Activated T-helper 1 cell treated with anti-CD3 and anti-CD28 coated beads, Interleukin-12 subunit alpha, Interleukin-12 subunit beta, Interleukin-2, Interleukin-4 antibody, amounts not matched to agents 30 ng/mL and 10 ng/mL and 1 ng/mL, durations not matched to agents 14 hours and 24 hours and 36 hours (primary cell): ENCODE results near the gene B3GALT6. TPM values are rescaled to one million over a fixed set of nuclear protein-coding genes. Genes with fewer than 3 reads are reported as not detected.

Source experiments
- DNase-seq: peaks from one replicate; pipeline ENCODE4 v3.0.0; 2021; ENCODE audit warnings: low spot score
- H3K27ac Mint-ChIP-seq: one replicate; pipeline ENCODE4 v1.8.0; 2021; ENCODE audit warnings: mild to moderate bottlenecking, mixed read lengths
- H3K27me3 Mint-ChIP-seq: one replicate; pipeline ENCODE4 v1.8.0; 2022; ENCODE audit warnings: mild to moderate bottlenecking, moderate library complexity, mixed read lengths; ENCODE audit not compliant: insufficient read depth
- H3K36me3 Mint-ChIP-seq: one replicate; pipeline ENCODE4 v1.8.0; 2021; ENCODE audit warnings: low read depth, mixed read lengths
- H3K4me1 Mint-ChIP-seq: one replicate; pipeline ENCODE4 v1.8.0; 2021; ENCODE audit warnings: low read depth, mixed read lengths
- H3K4me3 Mint-ChIP-seq: one replicate; pipeline ENCODE4 v1.8.0; 2021; ENCODE audit warnings: mild to moderate bottlenecking, moderate library complexity, mixed read lengths
- H3K9me3 Mint-ChIP-seq: one replicate; pipeline ENCODE4 v1.8.0; 2021; ENCODE audit warnings: mixed read lengths
- intact Hi-C: fragments of 100-400 bp; cut with micrococcal nuclease; formaldehyde crosslinking; loops from one replicate; pipeline ENCODE4 v1.15.1; 2024
- total RNA-seq: library from RNA; stranded (reverse); gene quantifications from 2 replicates; pipeline ENCODE4 v1.2.3, GENCODE V29; 2022

B3GALT6 gene
- total RNA-seq, 1 donor from 2014 or later = 45.9 TPM

GRCh38 chr1:1264868-1265272 is 32.8 kb downstream of the B3GALT6 start:
- no peak overlapping the region for H3K27ac Mint-ChIP-seq
- no peak for DNase-seq
- intact Hi-C loops = loop anchor here (2.0 kb wide), 1 partner anchor 142 kb away; no protein-coding TSS in a partner anchor
- H3K4me3 Mint-ChIP-seq = no peak overlapping the region
- H3K27me3 Mint-ChIP-seq = no peaks in the 10 kb centered on the region
- peaks cover 13% of the 10 kb centered on the region for H3K4me1 Mint-ChIP-seq
- H3K9me3 Mint-ChIP-seq = no peaks in the 10 kb centered on the region
- peaks cover 30% of the 10 kb centered on the region for H3K36me3 Mint-ChIP-seq

- no peak for DNase-seq
- Mint-ChIP-seq H3K9me3 (no peaks in the 10 kb centered on the region), H3K36me3 (peaks cover 36% of the 10 kb centered on the region), H3K4me3 (no peak overlapping the region), H3K4me1 (peaks cover 30% of the 10 kb centered on the region), H3K27ac (no peak overlapping the region), H3K27me3 (no peaks in the 10 kb centered on the region)
- intact Hi-C loops = no loop called here
Measured at GRCh38 chr1:1267488-1268283, 35.6 kb downstream of the B3GALT6 start.

- Mint-ChIP-seq H3K4me3 (no peak overlapping the region), H3K36me3 (peaks cover 36% of the 10 kb centered on the region), H3K27me3 (no peaks in the 10 kb centered on the region), H3K4me1 (peaks cover 34% of the 10 kb centered on the region), H3K27ac (no peak overlapping the region), H3K9me3 (no peaks in the 10 kb centered on the region)
- intact Hi-C loops = no loop called here
- no peak for DNase-seq
Measured at GRCh38 chr1:1268284-1268682, 36.2 kb downstream of the B3GALT6 start.

GRCh38 chr1:1270813-1271212 is 38.8 kb downstream of the B3GALT6 start:
- peak overlapping the region; percentile 40 for H3K27ac Mint-ChIP-seq
- H3K36me3 Mint-ChIP-seq = peaks cover 29% of the 10 kb centered on the region
- H3K4me1 Mint-ChIP-seq = peaks cover 39% of the 10 kb centered on the region
- peak overlapping the region; percentile 83 for H3K4me3 Mint-ChIP-seq
- no peak for DNase-seq
- H3K27me3 Mint-ChIP-seq = no peaks in the 10 kb centered on the region
- no peaks in the 10 kb centered on the region for H3K9me3 Mint-ChIP-seq
- intact Hi-C loops = loop anchor here (5.0 kb wide), 3 partner anchors 36 to 136 kb away; partner anchors contain the start of genes ACAP3, B3GALT6, MRPL20 and PUSL1

- Mint-ChIP-seq H3K27me3 (no peaks in the 10 kb centered on the region), H3K4me3 (peak overlapping the region; percentile 90), H3K4me1 (peaks cover 40% of the 10 kb centered on the region), H3K9me3 (no peaks in the 10 kb centered on the region), H3K27ac (peak overlapping the region; percentile 63), H3K36me3 (peaks cover 24% of the 10 kb centered on the region)
- intact Hi-C loops = loop anchor here (1.0 to 5.0 kb wide), 4 partner anchors 35 to 156 kb away; partner anchors contain the start of genes ACAP3, B3GALT6, C1orf159 and MRPL20
- no peak for DNase-seq
Measured at GRCh38 chr1:1272341-1273208, 40.5 kb downstream of the B3GALT6 start.

GRCh38 chr1:1273209-1273511 is 41.1 kb downstream of the B3GALT6 start:
- peak overlapping the region; percentile 63 for H3K27ac Mint-ChIP-seq
- no peaks in the 10 kb centered on the region for H3K27me3 Mint-ChIP-seq
- H3K9me3 Mint-ChIP-seq = no peaks in the 10 kb centered on the region
- H3K4me3 Mint-ChIP-seq = peak overlapping the region; percentile 90
- no peak for DNase-seq
- H3K36me3 Mint-ChIP-seq = peaks cover 24% of the 10 kb centered on the region
- intact Hi-C loops = loop anchor here (1.0 to 5.0 kb wide), 4 partner anchors 34 to 157 kb away; partner anchors contain the start of genes ACAP3, B3GALT6, C1orf159 and MRPL20
- H3K4me1 Mint-ChIP-seq = peaks cover 40% of the 10 kb centered on the region

- Mint-ChIP-seq H3K36me3 (peaks cover 24% of the 10 kb centered on the region), H3K27ac (peak within 1 kb of the TSS; percentile 63), H3K9me3 (no peaks in the 10 kb centered on the region), H3K4me1 (peaks cover 40% of the 10 kb centered on the region), H3K4me3 (peak within 1 kb of the TSS; percentile 90), H3K27me3 (no peaks in the 10 kb centered on the region)
- DNase-seq = peak; percentile 86
- intact Hi-C loops = loop anchor here (1.0 to 5.0 kb wide), 5 partner anchors 22 to 157 kb away; partner anchors contain the start of genes ACAP3, B3GALT6, C1orf159 and MRPL20
Measured at GRCh38 chr1:1273512-1274298, 41.7 kb downstream of the B3GALT6 start, which contains the start of gene UBE2J2. Gene UBE2J2 (minus strand): TSS chr1:1273854. CDS start chr1:1267992, 5,862 bp downstream.

GRCh38 chr1:1274299-1274930 is 42.4 kb downstream of the B3GALT6 start:
- H3K9me3 Mint-ChIP-seq = no peaks in the 10 kb centered on the region
- peaks cover 40% of the 10 kb centered on the region for H3K4me1 Mint-ChIP-seq
- no peak for DNase-seq
- H3K36me3 Mint-ChIP-seq = peaks cover 24% of the 10 kb centered on the region
- intact Hi-C loops = loop anchor here (1.0 to 5.0 kb wide), 4 partner anchors 23 to 133 kb away; partner anchors contain the start of genes ACAP3, B3GALT6, MRPL20 and PUSL1
- H3K27ac Mint-ChIP-seq = peak overlapping the region; percentile 63
- no peaks in the 10 kb centered on the region for H3K27me3 Mint-ChIP-seq
- H3K4me3 Mint-ChIP-seq = peak overlapping the region; percentile 77

- H3K36me3 Mint-ChIP-seq = peaks cover 22% of the 10 kb centered on the region
- H3K27me3 Mint-ChIP-seq = no peaks in the 10 kb centered on the region
- H3K4me1 Mint-ChIP-seq = peaks cover 36% of the 10 kb centered on the region
- no peak for DNase-seq
- no peaks in the 10 kb centered on the region for H3K9me3 Mint-ChIP-seq
- H3K27ac Mint-ChIP-seq = peak overlapping the region; percentile 63
- intact Hi-C loops = loop anchor here (1.0 to 5.0 kb wide), 4 partner anchors 24 to 132 kb away; partner anchors contain the start of genes ACAP3, B3GALT6, MRPL20 and PUSL1
- peak overlapping the region; percentile 77 for H3K4me3 Mint-ChIP-seq
Measured at GRCh38 chr1:1274931-1275431, 42.9 kb downstream of the B3GALT6 start.

- H3K27ac Mint-ChIP-seq = no peak overlapping the region
- peaks cover 15% of the 10 kb centered on the region for H3K36me3 Mint-ChIP-seq
- peaks cover 27% of the 10 kb centered on the region for H3K4me1 Mint-ChIP-seq
- H3K9me3 Mint-ChIP-seq = no peaks in the 10 kb centered on the region
- no peaks in the 10 kb centered on the region for H3K27me3 Mint-ChIP-seq
- DNase-seq = no peak
- intact Hi-C loops = no loop called here
- H3K4me3 Mint-ChIP-seq = peak overlapping the region; percentile 51
Measured at GRCh38 chr1:1275836-1276235, 43.8 kb downstream of the B3GALT6 start.

GRCh38 chr1:1278620-1279019 is 46.6 kb downstream of the B3GALT6 start:
- H3K36me3 Mint-ChIP-seq = no peaks in the 10 kb centered on the region

More at GRCh38 chr1:1278620-1279019, 46.6 kb downstream of the B3GALT6 start:
- no peak for DNase-seq
- Mint-ChIP-seq H3K27me3 (no peaks in the 10 kb centered on the region), H3K4me1 (peaks cover 6% of the 10 kb centered on the region), H3K4me3 (no peak overlapping the region), H3K9me3 (no peaks in the 10 kb centered on the region), H3K27ac (no peak overlapping the region)
- intact Hi-C loops = no loop called here
